Measurements from ENCODE around the gene MYH7. TPM values are rescaled to one million over a fixed set of nuclear protein-coding genes. Genes with fewer than 3 reads are reported as not detected.
A peak's percentile ranks its signal among the peaks of the same experiment; 100 is the strongest.
"Not testable (repeated sequence)": the region's sequence is repeated elsewhere in the genome, so short reads cannot be mapped to it uniquely, and the experiment has no call there.

MYH7 gene
- total RNA-seq, 1 donor from 2014 or later: 12,717 TPM

DNA sequence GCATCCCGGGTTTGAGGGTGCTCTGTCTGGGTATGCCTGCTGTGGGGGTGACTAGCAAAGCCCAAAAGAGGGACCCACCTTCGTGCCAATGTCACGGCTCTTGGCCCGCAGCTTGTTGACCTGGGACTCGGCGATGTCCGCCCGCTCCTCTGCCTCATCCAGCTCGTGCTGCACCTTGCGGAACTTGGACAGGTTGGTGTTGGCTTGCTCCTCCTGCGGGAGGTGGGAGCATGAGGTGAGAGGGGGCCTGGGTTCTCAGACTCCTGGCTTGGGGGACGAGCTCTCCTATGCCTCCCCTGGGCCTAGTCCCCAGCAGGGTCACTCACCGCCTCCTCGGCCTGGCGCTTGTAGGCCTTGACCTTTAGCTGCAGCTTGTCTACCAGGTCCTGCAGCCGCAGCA lies 21.8 kb downstream of the MYH7 start:
- ATAC-seq (no peak), DNase-seq (no peak)
- intact Hi-C loops (cut with micrococcal nuclease): no loop called here

DNA sequence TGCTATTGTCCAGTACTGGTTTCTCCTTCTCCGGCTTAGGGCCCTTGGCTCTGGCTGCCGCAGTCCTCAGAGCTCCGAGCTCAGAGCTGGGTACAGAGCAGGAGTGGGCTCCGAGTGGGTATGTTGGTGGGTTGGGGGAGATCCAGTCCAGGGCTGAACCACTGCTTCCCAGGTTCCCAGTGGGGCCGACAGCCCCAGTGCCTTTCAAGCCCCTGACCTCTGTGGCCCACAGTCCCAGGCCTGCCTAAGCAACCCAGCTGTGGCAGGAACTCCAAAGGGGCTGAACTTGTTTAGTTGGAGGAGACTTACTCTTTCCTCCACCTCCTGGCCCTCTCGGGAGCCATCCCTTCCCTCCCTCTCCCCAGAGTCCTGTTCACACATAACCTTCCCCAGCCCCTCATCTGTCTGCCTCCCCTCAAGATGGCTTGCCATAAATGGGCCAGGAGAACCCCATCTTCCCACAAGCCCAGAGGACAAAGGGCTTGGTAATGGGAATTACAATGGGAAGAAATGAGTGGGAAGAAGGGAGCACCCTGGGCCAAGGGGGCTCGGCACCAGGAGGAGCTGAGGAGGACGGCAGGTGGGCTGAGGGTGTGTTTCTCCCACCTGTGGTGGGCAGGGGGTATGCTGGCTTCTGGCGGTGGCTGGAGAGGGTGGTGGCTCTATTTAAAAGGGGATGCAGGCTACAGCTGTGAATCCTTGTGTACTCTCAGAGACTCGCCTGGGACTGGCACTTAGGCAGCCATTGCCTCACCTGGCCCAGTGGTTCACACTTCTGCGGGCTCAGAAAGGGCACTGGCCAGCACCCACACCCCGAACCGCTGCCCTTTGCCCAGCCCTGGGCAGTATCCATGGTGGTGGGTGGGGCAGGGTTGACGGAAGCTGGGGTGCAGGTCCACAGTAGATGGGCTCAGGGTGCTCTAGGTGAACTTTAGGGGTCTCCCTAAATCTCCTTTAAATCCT lies 23.6 kb downstream of the MYH7 start:
- peak; percentile 1 for ATAC-seq
- DNase-seq: no peak
- intact Hi-C loops (cut with micrococcal nuclease): no loop called here

- DNase-seq (peak; percentile 85), ATAC-seq (peak; percentile 40)
- intact Hi-C loops (cut with micrococcal nuclease): no loop called here
These were observed 25.4 kb downstream of the MYH7 start for GRCh38 chr14:23409966-23410635.

DNA sequence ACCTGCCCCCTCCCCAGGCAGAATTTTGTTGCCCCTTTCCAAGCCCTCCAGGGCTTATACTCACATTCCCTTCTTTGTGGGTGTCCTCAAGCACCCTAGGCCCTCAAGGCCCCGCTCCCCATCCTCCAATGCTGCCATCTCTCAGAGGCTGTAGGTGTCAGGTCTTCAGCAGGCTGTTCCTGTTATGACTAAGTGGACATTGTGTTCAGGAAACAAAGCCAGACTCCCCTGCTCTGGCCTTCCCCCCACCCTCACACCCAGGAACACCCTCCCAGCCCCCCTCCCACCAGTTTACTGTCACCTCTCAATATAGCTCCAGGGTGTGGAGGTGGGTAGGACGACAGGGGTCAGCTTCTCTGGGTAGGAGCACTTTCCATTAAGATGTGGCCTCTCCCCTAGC lies 26.0 kb downstream of the MYH7 start:
- ATAC-seq (peak; percentile 34), DNase-seq (peak; percentile 73)
- intact Hi-C loops (cut with micrococcal nuclease): no loop called here

DNA sequence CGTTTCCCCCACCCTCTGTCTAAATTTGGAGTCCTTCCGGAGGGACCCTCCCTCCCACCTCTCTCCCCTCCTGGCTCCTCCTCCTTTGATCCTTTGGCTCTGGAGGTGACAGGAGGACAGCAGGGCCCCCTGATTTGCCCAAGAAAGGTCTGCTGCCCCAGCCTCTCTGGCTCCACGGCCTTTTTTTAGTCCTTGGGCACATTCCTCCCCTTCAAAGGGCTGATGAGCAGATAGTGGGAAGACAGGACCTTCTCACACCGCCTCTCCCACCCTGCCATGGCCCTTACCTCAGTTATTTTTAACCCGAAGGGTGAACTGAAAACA lies 27.2 kb downstream of the MYH7 start:
- DNase-seq: peak; percentile 64
- peak; percentile 9 for ATAC-seq
- intact Hi-C loops (cut with micrococcal nuclease): no loop called here

DNA sequence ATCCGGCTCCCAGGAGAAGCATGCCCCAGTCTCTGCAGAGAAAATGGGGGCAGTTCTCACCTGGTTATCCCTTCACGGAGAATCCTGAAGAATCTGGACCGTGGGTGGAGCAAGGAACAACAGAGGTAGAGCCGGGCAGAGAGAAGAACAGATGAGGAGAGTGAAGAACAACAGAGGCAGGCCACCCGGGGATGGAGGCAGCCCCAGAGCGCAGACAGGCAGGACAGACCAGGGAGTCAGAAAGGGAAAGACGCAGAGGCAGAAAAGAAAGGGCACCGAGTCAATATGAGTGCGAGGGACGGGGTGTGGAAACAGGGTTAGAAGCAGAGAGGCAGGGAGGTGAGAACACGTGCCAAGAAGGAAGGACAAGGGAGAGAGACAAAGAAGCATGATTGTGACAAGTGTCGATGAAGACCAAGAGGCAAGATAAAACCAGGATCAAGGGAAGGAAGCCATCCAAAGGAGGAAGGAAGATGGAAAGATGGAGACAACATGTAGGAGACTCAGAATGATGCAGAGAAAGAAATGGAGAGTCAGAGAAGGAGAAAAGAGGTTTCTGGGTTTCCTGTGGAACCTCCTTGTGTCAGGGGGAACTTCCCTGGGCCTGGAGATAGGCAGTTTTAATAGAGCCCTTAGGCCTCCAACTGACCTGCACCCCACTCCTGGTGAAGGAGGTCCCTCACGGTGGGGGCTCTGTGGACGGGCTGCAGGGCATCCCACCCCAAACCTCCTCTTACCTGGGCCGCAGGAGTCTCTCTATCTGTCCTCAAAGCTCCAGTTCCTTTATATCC lies 27.7 kb downstream of the MYH7 start, which contains the start of gene MYH6:
Gene MYH6 (minus strand): TSS at position 758 of the 791 bp plus-strand sequence. CDS start 1,050 bp downstream, outside the sequence.
- ATAC-seq (no peak), DNase-seq (no peak)
- intact Hi-C loops (cut with micrococcal nuclease): no loop called here

DNA sequence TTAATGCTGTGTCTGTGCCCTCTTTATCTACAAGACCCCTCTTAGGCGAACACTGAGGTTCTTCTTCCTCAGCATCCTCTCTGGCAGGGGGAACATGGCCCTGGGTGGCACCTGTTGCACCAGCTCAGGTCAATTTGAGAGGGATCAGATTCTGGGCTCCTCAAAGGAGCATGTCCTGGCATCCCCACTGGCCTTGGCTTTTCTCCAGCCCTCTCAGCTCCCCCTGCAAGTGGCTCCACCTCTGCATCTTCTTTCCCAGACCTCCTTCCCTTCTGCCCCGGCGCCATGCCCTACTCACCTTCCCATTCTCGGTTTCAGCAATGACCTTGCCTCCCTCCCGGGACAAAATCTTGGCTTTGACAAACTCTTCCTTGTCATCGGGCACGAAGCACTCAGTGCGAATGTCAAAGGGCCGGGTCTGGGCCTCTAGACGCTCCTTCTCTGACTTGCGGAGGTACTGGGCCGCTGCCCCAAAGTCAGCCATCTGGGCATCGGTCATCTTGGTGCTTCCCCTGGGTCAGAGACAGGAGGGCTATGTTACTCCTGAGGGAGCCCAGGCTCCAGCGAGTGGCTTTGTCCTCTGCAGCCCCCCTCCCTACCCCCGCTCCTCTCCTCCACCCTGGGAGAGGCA lies 28.6 kb downstream of the MYH7 start:
- ATAC-seq (no peak), DNase-seq (no peak)
- intact Hi-C loops (cut with micrococcal nuclease): no loop called here

DNA sequence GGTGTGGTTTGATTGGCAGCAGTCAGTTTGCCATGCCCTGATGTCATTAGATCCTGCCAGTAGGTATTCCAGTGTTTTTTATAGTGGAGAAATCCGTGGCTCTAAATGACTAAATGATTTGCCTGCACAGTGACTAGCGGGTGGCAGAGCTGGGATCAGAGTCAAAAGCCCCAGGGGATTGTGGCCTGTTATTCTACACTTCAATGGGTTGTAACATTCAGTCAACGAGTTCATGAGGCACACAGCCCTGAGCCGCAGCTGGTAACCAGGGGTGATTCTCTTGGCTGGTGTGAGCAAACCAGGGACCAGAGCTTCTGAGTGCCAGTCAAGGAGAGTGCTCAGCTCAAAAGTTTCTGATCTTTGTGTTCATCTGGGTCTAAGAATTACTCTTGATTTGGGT lies 29.2 kb downstream of the MYH7 start:
- ATAC-seq (no peak), DNase-seq (no peak)
- intact Hi-C loops (cut with micrococcal nuclease): no loop called here

DNA sequence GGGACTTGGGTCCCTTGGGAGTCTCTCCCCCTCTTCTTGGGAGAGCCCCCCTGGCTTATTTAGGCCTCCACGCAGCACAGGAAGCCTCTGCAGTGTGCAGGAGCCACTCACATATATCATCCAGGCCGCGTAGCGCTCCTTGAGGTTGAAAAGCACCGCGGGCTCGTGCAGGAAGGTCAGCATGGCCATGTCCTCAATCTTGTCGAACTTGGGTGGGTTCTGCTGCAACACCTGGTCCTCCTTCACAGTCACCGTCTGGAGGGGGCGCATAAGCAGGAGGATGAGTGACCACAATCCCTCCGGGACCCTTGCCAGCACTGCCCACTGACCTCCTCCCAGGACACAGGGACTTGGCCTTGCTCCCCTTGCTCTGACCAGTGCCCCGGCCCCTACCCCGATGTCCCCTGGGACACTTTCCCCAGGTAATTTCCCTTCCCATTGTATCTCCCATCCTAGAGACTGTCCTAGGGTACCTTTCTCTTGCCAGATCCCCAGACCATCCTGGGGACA lies 29.9 kb downstream of the MYH7 start:
- no peak for DNase-seq
- no peak for ATAC-seq
- intact Hi-C loops (cut with micrococcal nuclease): no loop called here

GRCh38 chr14:23405096-23405495 lies 30.4 kb downstream of the MYH7 start:
- DNase-seq: no peak
- ATAC-seq: peak; percentile 0
- intact Hi-C loops (cut with micrococcal nuclease): no loop called here

- no peak for ATAC-seq
- intact Hi-C loops (cut with micrococcal nuclease): no loop called here
- DNase-seq: no peak
These were observed 31.0 kb downstream of the MYH7 start for GRCh38 chr14:23404331-23404900.

DNA sequence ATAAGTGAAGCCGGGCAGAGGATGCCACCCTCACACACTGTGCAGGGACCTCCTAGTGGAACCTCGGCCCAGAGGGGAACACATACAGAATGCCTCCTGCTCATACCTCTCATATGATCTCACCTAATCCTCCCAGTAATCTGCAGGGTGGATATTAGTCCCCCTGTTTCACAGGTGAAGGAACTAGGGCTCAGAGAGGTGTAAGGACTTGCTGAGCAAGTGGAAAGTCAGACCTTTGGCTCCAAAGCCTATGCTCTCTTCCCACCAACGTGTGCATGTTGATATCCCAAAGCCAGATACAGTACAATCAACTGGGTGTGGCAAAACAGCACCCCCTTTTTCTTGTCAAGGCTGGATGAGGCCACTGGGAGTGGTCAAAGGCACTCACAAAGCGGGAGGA lies 31.6 kb downstream of the MYH7 start:
- intact Hi-C loops (cut with micrococcal nuclease): no loop called here
- no peak for DNase-seq
- no peak for ATAC-seq

DNA sequence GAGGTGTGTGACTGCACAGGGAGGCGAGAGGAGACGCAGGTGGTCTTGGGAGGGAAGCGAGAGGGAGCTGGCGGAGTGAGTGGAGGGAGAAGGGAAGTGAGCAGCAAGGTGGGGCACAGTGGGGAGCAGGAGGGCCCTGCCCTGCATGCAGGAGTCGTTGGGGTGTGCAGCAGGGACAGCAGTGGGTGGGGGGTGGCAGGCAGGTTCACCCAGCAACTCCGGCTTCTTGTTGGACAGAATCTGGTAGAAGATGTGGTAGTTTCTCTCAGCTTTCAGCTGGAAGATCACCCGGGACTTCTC lies 32.4 kb downstream of the MYH7 start:
- intact Hi-C loops (cut with micrococcal nuclease): no loop called here
- ATAC-seq (no peak), DNase-seq (no peak)

DNA sequence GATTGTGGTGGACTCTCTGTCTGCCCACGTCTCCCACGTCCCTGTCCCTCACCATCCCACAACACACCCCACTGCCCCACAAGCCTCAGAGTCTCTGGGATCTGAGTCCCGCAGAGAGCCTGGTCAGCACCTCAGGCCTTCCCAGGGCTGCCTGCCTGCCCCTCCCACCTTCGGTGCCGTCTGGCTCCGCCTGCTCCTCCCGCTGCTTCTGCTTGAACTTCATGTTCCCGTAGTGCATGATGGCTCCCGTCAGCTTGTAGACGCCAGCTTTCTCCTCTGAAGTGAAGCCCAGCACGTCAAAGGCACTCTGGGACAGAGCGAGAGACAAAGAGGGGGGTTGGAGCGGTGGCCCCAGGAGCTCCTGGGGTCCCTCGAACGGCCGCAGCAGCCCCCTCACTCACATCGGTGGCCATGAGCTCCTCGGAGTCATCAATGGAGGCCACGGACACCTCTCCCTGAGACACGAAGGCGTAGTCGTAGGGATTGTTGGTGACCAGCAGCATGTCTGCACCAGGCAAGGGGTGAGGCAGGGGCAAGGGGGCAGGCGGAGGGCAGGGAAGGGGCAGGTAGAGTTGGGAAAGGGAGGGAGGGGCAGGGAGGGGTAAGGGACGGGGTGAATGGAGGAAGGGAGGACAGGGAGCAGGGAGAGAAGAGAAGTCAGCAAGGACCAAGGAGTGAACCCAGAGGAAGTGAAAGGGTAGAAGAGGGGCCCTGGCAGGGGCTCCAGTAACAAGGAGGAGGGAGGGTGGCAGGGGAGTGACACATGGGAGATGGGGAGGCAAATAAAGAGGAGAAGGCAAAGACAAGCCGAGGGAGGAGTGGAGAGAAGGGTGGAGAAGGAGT lies 32.9 kb downstream of the MYH7 start:
- intact Hi-C loops (cut with micrococcal nuclease): no loop called here
- DNase-seq (no peak), ATAC-seq (peak; percentile 0)

DNA sequence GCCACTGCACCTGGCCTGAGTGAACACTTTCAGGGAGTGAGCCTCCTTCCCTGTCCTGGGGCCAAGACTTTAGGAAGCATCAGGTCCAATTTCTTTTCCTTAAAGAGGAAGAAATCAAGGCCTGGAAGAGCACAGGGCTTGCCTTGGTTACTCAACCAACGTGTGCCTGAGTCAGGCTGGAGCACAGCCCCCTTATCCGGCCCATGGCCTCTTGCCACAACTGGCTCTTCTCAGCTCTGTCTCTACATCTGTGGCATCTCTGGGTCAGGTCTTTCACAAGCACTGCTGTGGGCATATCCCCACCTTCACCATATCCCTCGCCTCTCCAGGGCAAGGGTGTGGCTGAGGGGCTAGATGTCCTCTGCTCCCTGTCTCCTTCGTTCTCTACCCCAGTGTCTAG lies 34.2 kb downstream of the MYH7 start:
- intact Hi-C loops (cut with micrococcal nuclease): no loop called here
- DNase-seq (no peak), ATAC-seq (peak; percentile 0)

GRCh38 chr14:23400496-23401149 lies 34.8 kb downstream of the MYH7 start:
- DNase-seq; intact Hi-C loops (cut with micrococcal nuclease): not testable (repeated sequence)
- peak; percentile 3 for ATAC-seq

DNA sequence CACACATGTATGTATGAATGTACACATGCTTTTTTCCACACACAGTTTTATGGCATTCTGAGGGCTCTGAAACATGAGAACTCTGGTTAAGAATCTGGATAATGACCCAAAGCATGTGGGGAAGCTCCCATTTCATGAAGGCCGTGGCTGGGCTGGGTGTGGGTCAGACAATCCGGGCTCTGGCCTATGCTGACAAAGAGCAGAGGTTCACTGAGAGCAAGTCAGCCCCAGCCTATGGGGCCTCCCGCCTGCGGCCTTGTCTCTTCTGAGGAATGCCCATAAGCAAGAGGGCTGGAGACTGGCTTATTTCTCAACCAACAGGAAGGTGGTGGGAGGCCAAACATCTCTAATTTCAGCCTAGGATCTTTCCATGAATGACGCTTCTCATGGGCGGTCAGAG lies 35.9 kb downstream of the MYH7 start:
- intact Hi-C loops (cut with micrococcal nuclease): no loop called here
- ATAC-seq (no peak), DNase-seq (peak; percentile 32)

DNA sequence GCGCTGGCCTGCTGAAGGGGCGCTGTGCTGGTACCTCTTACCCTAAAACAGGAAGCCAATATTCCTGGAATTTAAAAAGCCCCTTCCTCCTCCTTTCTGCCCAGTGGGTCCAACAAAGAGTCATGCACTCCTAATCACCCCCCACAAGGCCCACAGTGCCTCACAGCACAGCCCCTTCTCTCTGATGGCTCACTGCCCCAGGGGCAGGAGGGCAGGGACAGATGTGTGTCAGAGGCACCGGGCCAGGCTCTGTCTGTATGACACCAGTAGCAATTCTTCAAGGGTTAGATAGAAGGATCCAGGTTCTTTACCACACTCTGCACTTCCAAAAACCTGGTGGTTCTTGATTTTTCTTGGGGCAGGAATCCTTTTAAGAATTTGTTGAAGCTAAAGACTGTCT lies 36.3 kb downstream of the MYH7 start:
- DNase-seq: peak; percentile 41
- intact Hi-C loops (cut with micrococcal nuclease): no loop called here
- ATAC-seq: peak; percentile 2
